ENCODE measurements around the gene FOXL3. TPM values are rescaled to one million over a fixed set of nuclear protein-coding genes. Genes with fewer than 3 reads are reported as not detected.

The FOXL3 gene
- total and polyA plus RNA-seq, 2 donors from 2014 or later, result not detected

- peaks cover 3 to 27% (median 20%) of the 10 kb centered on the region in 3 donors for H3K4me1 ChIP-seq (ENCODE audit: control insufficient read depth in 2 of 3, insufficient read depth in 2 of 3, low read depth in 1 of 3, low read length in 3 of 3)
- no peak overlapping the region for H3K4me3 ChIP-seq (ENCODE audit: low read length in 3 of 3)
- no peaks in the 10 kb centered on the region for H3K27me3 ChIP-seq (ENCODE audit: control insufficient read depth, insufficient read depth, low read length)
- FAIRE-seq (no peak), DNase-seq (peak in 2 of 5 donors; percentile 33 to 73)
- TF ChIP-seq CTCF (IDR thresholded peaks at IDR 0.05; ENCODE audit: borderline replicate concordance, extremely low read depth, insufficient read depth), result no peak
- no peak overlapping the region for H3K9ac ChIP-seq (ENCODE audit: low read length in 3 of 3)
- intact Hi-C loops (cut with DNase I), result loop anchor here (5.0 to 10.0 kb wide), 2 partner anchors 310 to 442 kb away; no protein-coding TSS in a partner anchor
- H3K36me3 ChIP-seq (ENCODE audit: control insufficient read depth in 2 of 3, insufficient read depth in 3 of 3, low read length in 3 of 3), result no peaks in the 10 kb centered on the region
- H3K9me3 ChIP-seq (ENCODE audit: control insufficient read depth in 2 of 3, insufficient read depth in 1 of 3, low read length in 3 of 3), result peaks cover 0 to 5% (median 0%) of the 10 kb centered on the region in 3 donors
- H3K27ac ChIP-seq (ENCODE audit: low read depth in 2 of 2, low read length in 2 of 2), result peak overlapping the region in 1 of 2 donors; percentile 94
Measured at GRCh38 chr7:325051-325798, 35.3 kb downstream of the FOXL3 start.

GRCh38 chr7:325811-326210 is 35.8 kb downstream of the FOXL3 start:
- peaks cover 3 to 27% (median 20%) of the 10 kb centered on the region in 3 donors for H3K4me1 ChIP-seq (ENCODE audit: control insufficient read depth in 2 of 3, insufficient read depth in 2 of 3, low read depth in 1 of 3, low read length in 3 of 3)
- H3K4me3 ChIP-seq (ENCODE audit: low read length in 3 of 3), result no peak overlapping the region
- H3K9ac ChIP-seq (ENCODE audit: low read length in 3 of 3), result peak overlapping the region in 1 of 3 donors; percentile 53
- FAIRE-seq (no peak), DNase-seq (peak in 2 of 5 donors; percentile 25 to 42)
- H3K27ac ChIP-seq (ENCODE audit: low read depth in 2 of 2, low read length in 2 of 2), result peak overlapping the region; percentile 59 to 94
- H3K27me3 ChIP-seq (ENCODE audit: control insufficient read depth, insufficient read depth, low read length), result no peaks in the 10 kb centered on the region
- intact Hi-C loops (cut with DNase I), result loop anchor here (5.0 to 10.0 kb wide), 2 partner anchors 309 to 441 kb away; no protein-coding TSS in a partner anchor
- no peaks in the 10 kb centered on the region for H3K36me3 ChIP-seq (ENCODE audit: control insufficient read depth in 2 of 3, insufficient read depth in 3 of 3, low read length in 3 of 3)
- H3K9me3 ChIP-seq (ENCODE audit: control insufficient read depth in 2 of 3, insufficient read depth in 1 of 3, low read length in 3 of 3), result peaks cover 0 to 5% (median 0%) of the 10 kb centered on the region in 3 donors
- TF ChIP-seq CTCF (IDR thresholded peaks at IDR 0.05; ENCODE audit: borderline replicate concordance, extremely low read depth, insufficient read depth), result no peak

GRCh38 chr7:326273-326672 is 36.3 kb downstream of the FOXL3 start:
- Histone ChIP-seq H3K27ac (ENCODE audit: low read depth in 2 of 2, low read length in 2 of 2) (peak overlapping the region; percentile 59 to 94), H3K4me3 (ENCODE audit: low read length in 3 of 3) (no peak overlapping the region), H3K9me3 (ENCODE audit: control insufficient read depth in 2 of 3, insufficient read depth in 1 of 3, low read length in 3 of 3) (peaks cover 0 to 5% (median 0%) of the 10 kb centered on the region in 3 donors), H3K4me1 (ENCODE audit: control insufficient read depth in 2 of 3, insufficient read depth in 2 of 3, low read depth in 1 of 3, low read length in 3 of 3) (peaks cover 3 to 25% (median 20%) of the 10 kb centered on the region in 3 donors), H3K9ac (ENCODE audit: low read length in 3 of 3) (peak overlapping the region in 2 of 3 donors; percentile 39 to 53), H3K36me3 (ENCODE audit: control insufficient read depth in 2 of 3, insufficient read depth in 3 of 3, low read length in 3 of 3) (no peaks in the 10 kb centered on the region), H3K27me3 (ENCODE audit: control insufficient read depth, insufficient read depth, low read length) (no peaks in the 10 kb centered on the region)
- no peak for TF ChIP-seq CTCF (IDR thresholded peaks at IDR 0.05; ENCODE audit: borderline replicate concordance, extremely low read depth, insufficient read depth)
- intact Hi-C loops (cut with DNase I), result loop anchor here (5.0 to 10.0 kb wide), 2 partner anchors 309 to 441 kb away; no protein-coding TSS in a partner anchor
- peak in 2 of 5 donors; percentile 55 to 57 for DNase-seq
- FAIRE-seq, result no peak

All from kidney (tissue), 14 donors.